Breast epithelium (tissue), 3 donors: ENCODE results near the gene EML6.

ENCODE experiments used
- CTCF ChIP-seq, 3 donors: fragments of 450-650 bp; IDR thresholded peaks; one replicate each; pipeline ENCODE4 v1.5.1; 2016 to 2017; ENCODE audit warnings: antibody characterized with exemption in 3 of 3, mild to moderate bottlenecking in 3 of 3, moderate library complexity in 3 of 3
- POLR2A ChIP-seq: fragments of 450-650 bp; IDR thresholded peaks from one replicate; pipeline ENCODE4 v1.6.1; 2016; ENCODE audit warnings: antibody characterized with exemption, mild to moderate bottlenecking, moderate library complexity

- TF ChIP-seq CTCF (IDR thresholded peaks at IDR 0.05) (no peak), POLR2A (no peak)
Observed at GRCh38 chr2:54855434-54855833, 132.0 kb downstream of the EML6 start.
